Sigmoid colon (tissue), 7 donors: ENCODE data around the gene MYRIP. TPM values are rescaled to one million over a fixed set of nuclear protein-coding genes. Genes with fewer than 3 reads are reported as not detected.

Source experiments
- DNase-seq: peaks from one replicate; pipeline ENCODE4 v3.0.0-alpha.2; 2019
- H3K27ac ChIP-seq, 4 donors: fragments of 200-600 bp; sonication (generic); one replicate each; pipeline ENCODE4 v1.5.1; 2016 to 2019; ENCODE audit warnings: mild to moderate bottlenecking in 1 of 4
- H3K27me3 ChIP-seq, 3 donors: fragments of 200-600 bp; sonication (generic); one replicate each; pipeline ENCODE4 v1.5.1; 2019; ENCODE audit warnings: mild to moderate bottlenecking in 1 of 3
- H3K36me3 ChIP-seq, 4 donors: fragments of 200-600 bp; sonication (generic); one replicate each; pipeline ENCODE4 v1.5.1; 2016 to 2019
- H3K4me1 ChIP-seq, 4 donors: fragments of 200-600 bp; sonication (generic); one replicate each; pipeline ENCODE4 v1.5.1; 2017 to 2019
- H3K4me3 ChIP-seq, 4 donors: fragments of 200-600 bp; sonication (generic); one replicate each; pipeline ENCODE4 v1.5.1; 2017 to 2019; ENCODE audit warnings: mild to moderate bottlenecking in 2 of 4, moderate library complexity in 1 of 4
- H3K9me3 ChIP-seq, 4 donors: fragments of 200-600 bp in 3 of 4; sonication (generic) in 3 of 4; one replicate each; pipeline versions ENCODE4 v1.5.1 to v1.6.1; 2013 to 2019
- CTCF ChIP-seq, 4 experiments: fragments of 450-650 bp in 3 of 4; fragments of 200-600 bp in 1 of 4; IDR thresholded peaks; one replicate each; pipeline ENCODE4 v1.5.1; 2016 to 2019; ENCODE audit warnings: antibody characterized with exemption in 4 of 4, mild to moderate bottlenecking in 3 of 4, moderate library complexity in 2 of 4
- EP300 ChIP-seq, 4 donors: sonication (generic); formaldehyde crosslinking; IDR thresholded peaks; one replicate each; pipeline ENCODE4 v1.6.1; 2017; ENCODE audit warnings: antibody characterized with exemption in 4 of 4
- POLR2A ChIP-seq, 2 donors: fragments of 450-650 bp; IDR thresholded peaks; one replicate each; pipeline ENCODE4 v1.6.1; 2016; ENCODE audit warnings: antibody characterized with exemption in 2 of 2, mild to moderate bottlenecking in 2 of 2, moderate library complexity in 2 of 2
- POLR2AphosphoS5 ChIP-seq, 4 donors: sonication (generic); formaldehyde crosslinking; IDR thresholded peaks; one replicate each; pipeline ENCODE4 v1.6.1; 2017; ENCODE audit warnings: antibody characterized with exemption in 4 of 4
- whole genome bisulfite sequencing, 2 donors: extraction: QIAGEN DNeasy Blood & Tissue Kit; methylation state at CpG; one replicate each; pipeline ENCODE4 v1.1.7; 2013; 5-methylcytosine and 5-hydroxymethylcytosine counted together
- intact Hi-C: fragments of 100-400 bp; cut with DNase I; formaldehyde crosslinking; loops from one replicate; pipeline ENCODE4 v1.15.1; 2023
- polyA plus RNA-seq, 3 donors: library from polyadenylated mRNA; stranded (reverse); fragments of 200-250 nt; gene quantifications; one replicate each; pipeline ENCODE4 v1.2.3, GENCODE V29; 2013
- total RNA-seq, 4 donors: library from RNA; depleted of rRNA; stranded (reverse); fragments of >200 nt; gene quantifications; one replicate each; pipeline ENCODE4 v1.1.0, GENCODE V29; 2016
- donor health status: healthy with polysubstance abuse.
- donor health status: Bipolar disorder and iron deficiency.
- donor health status: healthy.

The MYRIP gene
- total and polyA plus RNA-seq, 7 donors = 2.2 to 5.5 (median 4.2) TPM

- WGBS, 2 donors = 95 to 99% methylated on average over 2 of the region's 2 CpGs
- H3K27me3 ChIP-seq = no peaks in the 10 kb centered on the region
- no peaks in the 10 kb centered on the region for H3K4me1 ChIP-seq
- H3K27ac ChIP-seq = no peak overlapping the region
- intact Hi-C loops = no loop called here
- no peaks in the 10 kb centered on the region for H3K9me3 ChIP-seq
- no peak for TF ChIP-seq EP300 (IDR thresholded peaks at IDR 0.05)
- no peak for TF ChIP-seq POLR2A (IDR thresholded peaks at IDR 0.05)
- DNase-seq = no peak
- no peaks in the 10 kb centered on the region for H3K36me3 ChIP-seq
- H3K4me3 ChIP-seq = no peak overlapping the region
These were observed 238.0 kb downstream of the MYRIP start for GRCh38 chr3:40047406-40047805.

- Histone ChIP-seq H3K27me3 (no peaks in the 10 kb centered on the region), H3K4me3 (no peak overlapping the region), H3K27ac (no peak overlapping the region), H3K36me3 (no peaks in the 10 kb centered on the region), H3K9me3 (no peaks in the 10 kb centered on the region), H3K4me1 (peaks cover 0 to 10% (median 0%) of the 10 kb centered on the region in 4 donors)
- TF ChIP-seq EP300 (IDR thresholded peaks at IDR 0.05) (no peak), POLR2A (IDR thresholded peaks at IDR 0.05) (no peak), POLR2AphosphoS5 (IDR thresholded peaks at IDR 0.05) (no peak), CTCF (IDR thresholded peaks at IDR 0.05) (no peak)
- intact Hi-C loops = no loop called here
- WGBS, 2 donors = 97 to 98% methylated on average over 1 of the region's 1 CpG
- DNase-seq = no peak
These were observed 244.3 kb downstream of the MYRIP start for GRCh38 chr3:40053663-40054062.

GRCh38 chr3:40054568-40055222 lies 245.3 kb downstream of the MYRIP start:
- Histone ChIP-seq H3K27ac (no peak overlapping the region), H3K4me3 (no peak overlapping the region), H3K36me3 (no peaks in the 10 kb centered on the region), H3K27me3 (no peaks in the 10 kb centered on the region), H3K4me1 (peaks cover 0 to 10% (median 0%) of the 10 kb centered on the region in 4 donors), H3K9me3 (no peaks in the 10 kb centered on the region)
- no peak for DNase-seq
- intact Hi-C loops = no loop called here
- 83 to 96% methylated on average over 3 of the region's 3 CpGs for WGBS, 2 donors
- TF ChIP-seq CTCF (IDR thresholded peaks at IDR 0.05) (no peak), POLR2AphosphoS5 (IDR thresholded peaks at IDR 0.05) (no peak), EP300 (IDR thresholded peaks at IDR 0.05) (no peak), POLR2A (IDR thresholded peaks at IDR 0.05) (no peak)

- TF ChIP-seq CTCF (IDR thresholded peaks at IDR 0.05) = no peak
- no peak for TF ChIP-seq POLR2AphosphoS5 (IDR thresholded peaks at IDR 0.05)
- TF ChIP-seq POLR2A (IDR thresholded peaks at IDR 0.05) = no peak
- TF ChIP-seq EP300 (IDR thresholded peaks at IDR 0.05) = no peak
- DNase-seq = no peak
- WGBS, 2 donors = 88 to 90% methylated on average over 1 of the region's 1 CpG
- H3K27ac ChIP-seq = no peak overlapping the region
- no peaks in the 10 kb centered on the region for H3K9me3 ChIP-seq
- no peak overlapping the region for H3K4me3 ChIP-seq
- peaks cover 0 to 10% (median 0%) of the 10 kb centered on the region in 4 donors for H3K4me1 ChIP-seq
- H3K36me3 ChIP-seq = no peaks in the 10 kb centered on the region
- intact Hi-C loops = no loop called here
- H3K27me3 ChIP-seq = no peaks in the 10 kb centered on the region
These were observed 246.0 kb downstream of the MYRIP start for GRCh38 chr3:40055361-40055760.

- Histone ChIP-seq H3K27me3 (no peaks in the 10 kb centered on the region), H3K36me3 (no peaks in the 10 kb centered on the region), H3K27ac (no peak overlapping the region), H3K4me3 (no peak overlapping the region), H3K4me1 (peaks cover 0 to 10% (median 0%) of the 10 kb centered on the region in 4 donors), H3K9me3 (no peaks in the 10 kb centered on the region)
- WGBS, 2 donors = 64 to 77% methylated on average over 3 of the region's 3 CpGs
- no peak for DNase-seq
- TF ChIP-seq POLR2A (IDR thresholded peaks at IDR 0.05) = no peak
- no peak for TF ChIP-seq POLR2AphosphoS5 (IDR thresholded peaks at IDR 0.05)
- TF ChIP-seq CTCF (IDR thresholded peaks at IDR 0.05) = no peak
- no peak for TF ChIP-seq EP300 (IDR thresholded peaks at IDR 0.05)
- intact Hi-C loops = no loop called here
These were observed 246.5 kb downstream of the MYRIP start for GRCh38 chr3:40055956-40056355.
